NK-92 treated with Interleukin-12 subunit alpha and Interleukin-12 subunit beta, amount 100 ng/mL, for 24 hours (cell line): Measurements from ENCODE around the gene UPF3A.
"Not testable (repeated sequence)": the region's sequence is repeated elsewhere in the genome, so short reads cannot be mapped to it uniquely, and the experiment has no call there.

Source experiments
- DNase-seq: peaks from one replicate; lab custom pipeline; 2025; lab: John Stamatoyannopoulos, UW

The UPF3A gene

GRCh38 chr13:114281351-114282040 is at the start of gene UPF3A:
Gene UPF3A, plus strand, starts transcription at chr13:114281601. Its CDS starts 39 bp downstream, at chr13:114281640.
- DNase-seq: peak; percentile 92

GRCh38 chr13:114231886-114232285 is 49.5 kb upstream of the UPF3A start:
- no peak for DNase-seq

- DNase-seq: no peak
These were observed 47.1 kb upstream of the UPF3A start for GRCh38 chr13:114234266-114234644.

GRCh38 chr13:114234645-114235421 is 46.6 kb upstream of the UPF3A start, which contains the start of gene CDC16:
Gene CDC16, plus strand, starts transcription at chr13:114234897. Its CDS starts 188 bp downstream, at chr13:114235085.
- DNase-seq: peak; percentile 91

GRCh38 chr13:114235697-114236096 is 45.7 kb upstream of the UPF3A start:
- DNase-seq: no peak

- DNase-seq: no peak
These were observed 45.2 kb upstream of the UPF3A start for GRCh38 chr13:114236227-114236626.

GRCh38 chr13:114237415-114238112 is 43.8 kb upstream of the UPF3A start:
- DNase-seq: no peak

GRCh38 chr13:114241918-114242317 is 39.5 kb upstream of the UPF3A start:
- DNase-seq: no peak

- DNase-seq: no peak
These were observed 37.4 kb upstream of the UPF3A start for GRCh38 chr13:114243971-114244370.

- no peak for DNase-seq
These were observed 36.8 kb upstream of the UPF3A start for GRCh38 chr13:114244637-114245036.

- no peak for DNase-seq
These were observed 33.4 kb upstream of the UPF3A start for GRCh38 chr13:114248011-114248410.

- DNase-seq: no peak
These were observed 32.3 kb upstream of the UPF3A start for GRCh38 chr13:114249077-114249476.

GRCh38 chr13:114251639-114252440 is 29.6 kb upstream of the UPF3A start:
- DNase-seq: not testable (repeated sequence)

- DNase-seq: no peak
These were observed 24.9 kb upstream of the UPF3A start for GRCh38 chr13:114256547-114256946.

- DNase-seq: no peak
These were observed 24.4 kb upstream of the UPF3A start for GRCh38 chr13:114257014-114257413.

- DNase-seq: no peak
These were observed 22.8 kb upstream of the UPF3A start for GRCh38 chr13:114258589-114258988.

GRCh38 chr13:114259374-114259773 is 22.0 kb upstream of the UPF3A start:
- no peak for DNase-seq

GRCh38 chr13:114259974-114260373 is 21.4 kb upstream of the UPF3A start:
- DNase-seq: no peak

- no peak for DNase-seq
These were observed 20.6 kb upstream of the UPF3A start for GRCh38 chr13:114260814-114261213.

- no peak for DNase-seq
These were observed 20.0 kb upstream of the UPF3A start for GRCh38 chr13:114261328-114261965.

- DNase-seq: peak; percentile 38
These were observed 17.8 kb upstream of the UPF3A start for GRCh38 chr13:114263578-114263977.
